Stomach (tissue), 9 donors: ENCODE measurements around the gene CDH2. TPM values are rescaled to one million over a fixed set of nuclear protein-coding genes. Genes with fewer than 3 reads are reported as not detected.

ENCODE experiments used
- DNase-seq, 2 donors: peaks; one replicate each; pipeline versions ENCODE4 v3.0.0 to v3.0.0-alpha.2; 2013 to 2019
- H3K27ac ChIP-seq, 5 donors: fragments of 200-600 bp in 4 of 5; sonication (generic) in 4 of 5; one replicate each; pipeline ENCODE4 v1.5.1; 2013 to 2019; ENCODE audit warnings: mild to moderate bottlenecking in 1 of 5, moderate library complexity in 1 of 5
- H3K27me3 ChIP-seq, 3 donors: fragments of 200-600 bp; sonication (generic); one replicate each; pipeline ENCODE4 v1.5.1; 2017 to 2019; ENCODE audit warnings: mixed run types in 1 of 3
- H3K36me3 ChIP-seq, 4 donors: fragments of 200-600 bp; sonication (generic); 1 replicate in 3 of 4; 2 replicates in 1 of 4; pipeline ENCODE4 v1.5.1; 2016 to 2019
- H3K4me1 ChIP-seq, 4 donors: fragments of 200-600 bp; sonication (generic); one replicate each; pipeline ENCODE4 v1.5.1; 2016 to 2019
- H3K4me3 ChIP-seq, 4 donors: fragments of 200-600 bp; sonication (generic) in 3 of 4; one replicate each; pipeline ENCODE4 v1.5.1; 2016 to 2019; ENCODE audit warnings: mild to moderate bottlenecking in 1 of 4
- H3K9me3 ChIP-seq, 4 donors: fragments of 200-600 bp; sonication (generic); one replicate each; pipeline ENCODE4 v1.5.1; 2016 to 2019
- CTCF ChIP-seq, 7 experiments: fragments of 450-650 bp in 4 of 7; fragments of 200-600 bp in 3 of 7; sonication (generic) in 3 of 7; IDR thresholded peaks; one replicate each; pipeline ENCODE4 v1.5.1; 2016 to 2019; ENCODE audit warnings: antibody characterized with exemption in 7 of 7, control low read depth in 2 of 7, mild to moderate bottlenecking in 1 of 7
- EP300 ChIP-seq: sonication (generic); formaldehyde crosslinking; IDR thresholded peaks from one replicate; pipeline ENCODE4 v1.6.1; 2017; ENCODE audit warnings: antibody characterized with exemption
- POLR2A ChIP-seq, 4 donors: fragments of 450-650 bp; IDR thresholded peaks; one replicate each; pipeline ENCODE4 v1.6.1; 2016; ENCODE audit warnings: antibody characterized with exemption in 4 of 4, control low read depth in 2 of 4, mild to moderate bottlenecking in 1 of 4, moderate library complexity in 1 of 4
- POLR2AphosphoS5 ChIP-seq, 3 donors: sonication (generic); formaldehyde crosslinking; IDR thresholded peaks; one replicate each; pipeline ENCODE4 v1.6.1; 2016; ENCODE audit warnings: antibody characterized with exemption in 3 of 3
- WGBS, 5 donors: extraction: QIAGEN DNeasy Blood & Tissue Kit in 3 of 5; methylation state at CpG; one replicate each; pipeline versions ENCODE4 v1.1.5 to v1.1.7; 2013 to 2018; 5-methylcytosine and 5-hydroxymethylcytosine counted together
- intact Hi-C: fragments of 100-400 bp; cut with DNase I; formaldehyde crosslinking; loops from one replicate; pipeline ENCODE4 v1.15.1; 2023; ENCODE audit warnings: low total_unique reads
- polyA plus RNA-seq, 3 donors: library from polyadenylated mRNA; stranded (reverse); fragments of 200-250 nt; gene quantifications; one replicate each; pipeline ENCODE4 v1.2.3, GENCODE V29; 2013
- total RNA-seq, 5 donors: library from RNA; depleted of rRNA; stranded (reverse); fragments of >200 nt; gene quantifications; one replicate each; pipeline versions ENCODE4 v1.1.0 to v1.2.3, GENCODE V29; 2014 to 2016
- donor health status: healthy with polysubstance abuse.
- donor health status: Bipolar disorder and iron deficiency.
- donor health status: healthy.

The CDH2 gene
- total and polyA plus RNA-seq, 8 donors: 0.58 to 21.9 (median 5.7) TPM

DNA sequence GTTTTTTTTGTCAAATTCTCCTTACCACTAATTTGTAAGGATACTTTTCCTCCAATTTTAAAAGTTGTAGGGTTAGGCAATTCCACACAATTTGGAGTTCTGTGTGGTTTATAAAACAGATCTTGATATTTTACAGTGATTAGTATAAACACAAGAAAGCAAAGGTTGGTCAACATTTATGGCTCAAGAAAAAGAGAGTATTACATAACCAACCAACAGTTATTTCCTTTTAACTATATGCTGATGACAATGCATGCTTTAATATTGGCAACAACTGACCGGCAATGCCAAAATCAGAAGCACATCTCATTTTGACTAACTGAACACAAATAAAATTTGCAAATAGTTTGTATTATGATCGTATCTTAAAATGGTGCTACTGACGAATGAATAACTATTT, 137.2 kb downstream of the CDH2 start:
- no peak for DNase-seq
- 78 to 88% (median 85%) methylated on average over 3 of the region's 3 CpGs for WGBS, 5 donors
- intact Hi-C loops: no loop called here

DNA sequence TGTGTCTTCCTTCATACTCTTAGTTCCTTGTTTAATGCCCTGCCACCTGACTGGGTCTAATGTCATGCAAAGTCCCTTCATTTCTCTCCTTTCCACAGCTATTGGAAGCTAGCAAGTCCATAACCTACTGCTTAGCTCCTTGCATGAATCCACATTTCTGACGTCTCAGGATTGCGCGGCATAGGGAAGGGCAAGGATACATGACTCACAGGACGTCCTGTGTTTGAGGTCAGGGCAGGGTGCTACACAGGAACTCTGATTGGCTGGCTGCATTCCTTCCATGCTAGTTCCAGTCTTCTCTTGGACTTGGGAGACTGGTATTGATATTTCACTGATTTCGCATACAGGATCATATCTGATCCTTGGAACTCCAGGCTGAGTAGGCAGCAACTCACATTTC, 137.9 kb downstream of the CDH2 start:
- Histone ChIP-seq H3K4me1 (no peaks in the 10 kb centered on the region), H3K36me3 (no peaks in the 10 kb centered on the region), H3K4me3 (no peak overlapping the region), H3K27ac (no peak overlapping the region), H3K9me3 (no peaks in the 10 kb centered on the region), H3K27me3 (no peaks in the 10 kb centered on the region)
- DNase-seq: no peak
- TF ChIP-seq EP300 (no peak), CTCF (IDR thresholded peaks at IDR 0.05) (no peak), POLR2A (IDR thresholded peaks at IDR 0.05) (no peak), POLR2AphosphoS5 (IDR thresholded peaks at IDR 0.05) (no peak)
- WGBS, 5 donors: 77 to 87% (median 84%) methylated on average over 5 of the region's 5 CpGs
- intact Hi-C loops: no loop called here

More for the DNA sequence above, 137.2 kb downstream of the CDH2 start:
- Histone ChIP-seq H3K9me3 (no peaks in the 10 kb centered on the region), H3K4me1 (no peaks in the 10 kb centered on the region), H3K36me3 (no peaks in the 10 kb centered on the region), H3K27ac (no peak overlapping the region), H3K4me3 (no peak overlapping the region), H3K27me3 (no peaks in the 10 kb centered on the region)
- no peak for TF ChIP-seq CTCF (IDR thresholded peaks at IDR 0.05)
- no peak for TF ChIP-seq POLR2A (IDR thresholded peaks at IDR 0.05)
- TF ChIP-seq EP300: no peak
- no peak for TF ChIP-seq POLR2AphosphoS5 (IDR thresholded peaks at IDR 0.05)

DNA sequence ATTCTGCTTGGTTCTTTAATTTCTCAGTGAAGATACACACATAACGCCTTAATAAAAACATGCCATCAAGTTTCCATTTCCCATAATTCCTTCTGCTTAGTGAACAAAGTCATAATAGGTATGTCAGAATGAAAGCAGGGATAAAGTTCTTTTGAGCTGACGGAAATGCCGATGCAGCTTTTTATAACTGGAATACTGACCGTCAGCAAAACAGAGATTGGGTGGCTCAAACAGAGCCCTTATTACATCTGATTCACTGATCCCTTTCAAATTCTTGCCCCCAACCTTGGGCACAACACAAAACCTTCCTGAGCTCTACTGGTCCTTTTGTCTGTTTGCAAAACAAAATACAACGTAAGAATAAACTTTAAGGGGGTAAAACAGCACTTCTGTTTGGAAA, 140.4 kb downstream of the CDH2 start:
- intact Hi-C loops: no loop called here
- TF ChIP-seq CTCF (IDR thresholded peaks at IDR 0.05) (no peak), EP300 (no peak), POLR2AphosphoS5 (IDR thresholded peaks at IDR 0.05) (no peak), POLR2A (IDR thresholded peaks at IDR 0.05) (no peak)
- H3K27me3 ChIP-seq: no peaks in the 10 kb centered on the region
- H3K4me3 ChIP-seq: no peak overlapping the region
- DNase-seq: no peak
- no peak overlapping the region for H3K27ac ChIP-seq
- H3K36me3 ChIP-seq: no peaks in the 10 kb centered on the region
- 74 to 89% (median 77%) methylated on average over 5 of the region's 5 CpGs for WGBS, 5 donors
- H3K4me1 ChIP-seq: no peaks in the 10 kb centered on the region
- H3K9me3 ChIP-seq: no peaks in the 10 kb centered on the region

GRCh38 chr18:28034567-28034966, 142.4 kb downstream of the CDH2 start:
- no peaks in the 10 kb centered on the region for H3K4me1 ChIP-seq
- H3K27ac ChIP-seq: no peak overlapping the region
- TF ChIP-seq POLR2AphosphoS5 (IDR thresholded peaks at IDR 0.05): no peak
- no peak for TF ChIP-seq POLR2A (IDR thresholded peaks at IDR 0.05)
- TF ChIP-seq CTCF (IDR thresholded peaks at IDR 0.05): no peak
- TF ChIP-seq EP300: no peak
- DNase-seq: no peak
- no peaks in the 10 kb centered on the region for H3K9me3 ChIP-seq
- no peak overlapping the region for H3K4me3 ChIP-seq
- intact Hi-C loops: no loop called here
- 82 to 87% (median 85%) methylated on average over 5 of the region's 5 CpGs for WGBS, 5 donors
- H3K36me3 ChIP-seq: no peaks in the 10 kb centered on the region
- H3K27me3 ChIP-seq: no peaks in the 10 kb centered on the region
